Central memory CD4-positive, alpha-beta T cell (primary cell): ENCODE data around the gene UBQLN4.
A peak's percentile ranks its signal among the peaks of the same experiment; 100 is the strongest.

Experiments used
- DNase-seq: peaks from one replicate; pipeline ENCODE4 v3.0.0; 2022
- total RNA-seq, 3 experiments: gene quantifications; one replicate each; lab custom pipeline; 2026; lab: John Stamatoyannopoulos, UW

Gene UBQLN4
- 22.4 to 70.7 (median 41.4) reads per million in 3 experiments for total RNA-seq

DNA sequence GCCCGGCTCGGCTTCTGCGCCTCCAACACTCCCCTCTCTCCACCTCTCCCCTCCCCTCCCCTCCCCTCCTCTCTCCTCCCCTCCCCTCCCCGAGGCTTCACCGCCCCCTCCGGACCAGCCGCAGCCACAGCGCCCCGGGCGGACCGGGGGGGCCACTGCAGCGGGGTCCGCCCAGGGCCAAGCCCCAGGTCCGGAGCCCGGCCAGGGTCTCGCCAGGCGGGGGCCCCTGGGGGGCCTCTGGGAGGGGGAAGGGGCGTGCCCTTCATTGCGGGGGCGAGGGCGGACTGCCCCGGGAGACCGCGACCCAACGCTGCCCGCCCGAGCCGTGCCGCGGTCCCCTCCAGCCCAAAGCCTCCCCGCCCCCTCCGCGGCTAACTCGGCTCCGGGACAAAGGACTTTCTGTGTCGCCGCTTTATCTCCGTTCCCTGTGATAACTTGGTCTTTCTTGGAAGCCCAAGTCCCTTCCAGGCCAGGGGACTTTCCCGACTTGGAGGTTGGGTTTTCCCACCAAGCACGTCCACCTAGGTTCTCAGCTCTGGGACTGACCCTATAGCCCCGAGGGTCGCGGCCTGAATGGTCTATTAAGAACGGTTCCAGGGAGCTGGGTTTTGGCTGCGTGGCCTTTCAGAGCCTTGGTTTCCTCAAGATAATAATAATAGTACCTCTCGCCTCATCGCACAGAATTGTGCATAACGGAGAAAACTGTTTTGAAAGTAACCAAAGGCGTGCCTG lies at the start of gene UBQLN4:
Gene UBQLN4 (minus strand): TSS at position 31 of the 732 bp plus-strand sequence. CDS start 97 bp downstream, outside the sequence.
- peak; percentile 79 for DNase-seq

DNA sequence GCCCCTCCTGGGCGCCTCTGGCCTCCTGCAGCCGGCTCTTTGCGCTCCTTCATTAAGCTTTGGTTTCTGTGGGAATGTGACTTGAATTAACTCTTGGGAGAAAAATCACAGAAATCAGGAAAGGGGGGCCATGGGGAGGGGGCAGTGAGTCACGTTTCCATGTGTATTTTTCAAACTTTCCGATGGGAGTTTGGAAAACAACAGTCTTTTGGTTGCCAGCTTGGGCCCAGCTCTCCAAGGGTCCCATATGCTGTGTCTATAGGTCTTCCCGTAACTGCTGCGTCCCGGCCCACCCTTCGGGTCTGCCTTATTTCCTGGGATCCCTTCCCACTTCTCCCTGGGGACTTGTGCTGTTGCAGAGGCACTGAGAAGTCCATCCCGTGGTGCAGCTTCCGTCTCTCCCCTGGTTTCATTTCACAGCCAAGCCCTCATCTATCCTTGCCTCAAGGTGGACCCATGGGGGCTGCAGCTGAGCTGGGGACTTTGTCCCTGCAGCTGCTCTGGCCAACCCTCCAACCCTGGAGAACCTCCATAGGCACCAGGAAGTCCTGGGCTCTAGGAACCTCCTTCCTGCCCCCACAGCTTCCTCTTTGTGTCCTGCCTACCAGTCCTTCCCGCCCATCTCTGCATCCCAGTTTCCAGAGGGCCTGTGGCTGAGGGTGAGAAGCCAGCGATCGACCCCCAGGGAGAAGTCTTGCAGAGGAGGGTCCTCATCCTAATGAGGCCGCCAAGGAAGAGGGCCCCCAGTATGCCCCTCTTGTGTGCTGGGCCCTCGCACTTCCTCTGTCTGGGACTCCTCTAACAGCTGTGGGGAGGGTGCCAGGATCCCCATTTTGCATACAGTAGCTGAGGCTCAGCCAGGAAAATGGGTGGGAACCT lies 49.3 kb upstream of the UBQLN4 start:
- no peak for DNase-seq

DNA sequence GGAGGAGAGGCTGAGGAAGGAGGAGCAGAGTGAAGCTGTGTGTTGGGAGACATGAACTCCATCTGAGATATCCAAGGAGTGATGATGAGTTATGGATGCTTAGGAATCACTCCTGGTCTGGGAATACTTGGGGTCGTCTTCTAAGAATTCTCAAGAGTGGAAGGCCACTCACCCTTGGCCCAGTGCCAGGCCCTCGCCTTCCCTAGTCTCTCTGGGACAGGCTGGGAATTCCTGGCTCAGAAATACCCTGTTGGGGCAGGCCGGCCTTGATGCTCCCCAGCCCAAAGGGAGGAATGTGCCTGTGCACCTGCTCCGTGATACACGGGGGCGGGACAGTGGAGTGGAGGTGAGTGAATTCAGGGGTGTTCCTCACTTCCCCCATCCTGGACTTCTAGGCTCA lies 48.3 kb upstream of the UBQLN4 start:
- DNase-seq = no peak

DNA sequence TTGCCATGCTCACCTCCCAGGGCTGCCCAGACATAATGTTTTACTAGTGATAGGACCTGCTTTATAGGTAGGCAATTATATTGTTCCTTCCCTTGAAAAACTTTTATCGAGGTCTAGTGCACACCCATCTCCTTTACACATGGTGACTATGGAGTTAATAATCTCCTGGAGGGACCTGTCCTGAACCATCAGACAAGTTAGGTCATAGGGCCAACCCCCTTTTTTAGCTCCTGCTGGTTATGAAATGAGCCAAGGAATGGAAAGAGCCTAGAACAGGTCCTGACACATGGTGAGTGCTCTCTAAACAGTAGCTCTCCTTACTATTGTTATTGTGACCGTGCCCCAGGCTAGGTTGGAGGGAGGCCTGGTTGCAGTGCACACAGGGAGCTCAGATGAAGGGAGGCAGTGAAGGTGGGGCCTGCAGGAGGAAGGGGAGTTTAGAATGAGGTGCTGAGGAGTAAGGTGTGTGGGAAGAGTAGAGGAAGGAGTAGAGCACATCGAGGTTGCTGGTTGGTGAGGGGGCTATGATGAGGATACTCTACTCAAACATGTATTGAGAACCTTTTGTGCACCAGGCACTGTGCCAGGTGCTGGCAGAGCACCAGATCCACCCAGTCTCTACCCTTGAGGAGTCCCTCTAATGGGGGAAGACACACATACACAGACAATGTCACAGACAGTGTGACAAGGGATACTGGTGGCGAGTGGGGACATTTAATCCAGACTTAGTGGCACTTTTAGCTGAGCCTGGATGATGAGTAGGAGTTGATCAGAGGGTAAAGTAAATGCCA lies 46.8 kb upstream of the UBQLN4 start:
- DNase-seq = no peak

DNA sequence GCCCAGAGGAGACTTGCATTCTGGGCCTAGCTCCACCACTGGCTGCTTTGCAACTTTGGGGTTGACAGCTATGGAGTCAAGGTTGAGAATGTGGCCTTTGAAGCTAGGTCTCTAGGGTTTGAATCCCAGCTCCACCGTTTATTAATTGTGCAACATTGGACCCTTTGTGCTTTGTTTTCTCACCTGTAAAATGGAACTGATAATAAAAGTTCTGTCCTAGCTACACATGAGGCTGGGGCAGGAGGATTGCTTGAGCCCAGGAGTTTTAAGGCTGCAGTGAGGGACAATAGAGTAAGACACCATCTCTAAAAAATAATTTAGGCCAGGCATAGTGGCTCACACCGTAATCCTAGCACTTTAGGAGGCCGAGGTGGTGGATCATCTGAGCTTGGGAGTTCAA lies 45.7 kb upstream of the UBQLN4 start:
- DNase-seq = no peak

DNA sequence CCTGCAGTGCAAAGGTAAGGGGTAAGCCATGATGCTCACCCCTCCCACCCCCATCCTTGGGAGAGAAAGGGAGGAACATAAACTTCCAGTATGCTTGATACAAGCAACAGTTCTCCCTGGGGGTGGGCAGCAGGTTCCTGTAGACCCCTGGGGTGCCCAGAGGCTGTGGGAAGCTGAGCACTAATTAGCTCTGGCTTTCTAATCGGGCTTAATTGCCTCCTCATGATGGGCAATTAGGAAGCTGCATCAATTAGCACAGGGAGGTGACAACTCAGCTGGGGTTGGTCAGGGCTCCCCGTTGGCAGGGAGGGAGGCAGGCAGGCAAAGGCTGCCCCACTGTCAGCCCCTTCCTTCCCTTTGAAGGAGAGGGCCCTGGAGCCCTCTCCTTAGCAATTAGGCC lies 45.2 kb upstream of the UBQLN4 start:
- DNase-seq = no peak

DNA sequence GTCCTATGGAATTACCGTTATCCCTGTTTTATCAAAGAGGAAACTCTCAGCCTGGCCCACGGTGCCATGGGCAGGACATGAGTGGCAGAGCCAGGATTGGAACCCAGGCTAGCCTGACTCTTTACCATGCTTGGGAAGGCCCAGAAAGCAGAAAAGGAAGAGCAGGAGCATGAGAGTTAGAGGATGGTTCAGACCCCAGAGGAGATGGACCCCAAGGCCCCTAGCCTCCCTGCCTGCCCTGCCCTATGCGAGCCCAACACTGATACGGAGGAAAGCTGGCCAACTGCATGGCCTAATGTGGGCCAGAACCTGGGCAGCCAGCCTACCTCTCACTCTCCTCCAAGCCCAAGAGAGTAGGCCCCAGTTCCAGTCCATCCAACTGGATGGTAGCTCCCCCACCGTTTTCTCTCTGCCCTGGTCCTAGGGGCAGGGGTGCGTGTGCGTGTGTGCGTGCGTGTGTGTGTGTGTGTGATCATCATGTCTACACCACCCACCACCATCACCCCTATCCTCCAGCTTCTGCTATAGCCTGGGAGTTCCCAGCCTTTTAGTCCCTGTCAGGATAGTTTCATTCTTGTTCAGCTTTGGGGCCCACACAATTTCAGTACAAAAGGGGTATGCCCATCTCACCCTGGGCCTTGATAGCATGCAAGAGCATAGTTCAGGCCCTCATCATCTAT lies 44.0 kb upstream of the UBQLN4 start:
- no peak for DNase-seq

DNA sequence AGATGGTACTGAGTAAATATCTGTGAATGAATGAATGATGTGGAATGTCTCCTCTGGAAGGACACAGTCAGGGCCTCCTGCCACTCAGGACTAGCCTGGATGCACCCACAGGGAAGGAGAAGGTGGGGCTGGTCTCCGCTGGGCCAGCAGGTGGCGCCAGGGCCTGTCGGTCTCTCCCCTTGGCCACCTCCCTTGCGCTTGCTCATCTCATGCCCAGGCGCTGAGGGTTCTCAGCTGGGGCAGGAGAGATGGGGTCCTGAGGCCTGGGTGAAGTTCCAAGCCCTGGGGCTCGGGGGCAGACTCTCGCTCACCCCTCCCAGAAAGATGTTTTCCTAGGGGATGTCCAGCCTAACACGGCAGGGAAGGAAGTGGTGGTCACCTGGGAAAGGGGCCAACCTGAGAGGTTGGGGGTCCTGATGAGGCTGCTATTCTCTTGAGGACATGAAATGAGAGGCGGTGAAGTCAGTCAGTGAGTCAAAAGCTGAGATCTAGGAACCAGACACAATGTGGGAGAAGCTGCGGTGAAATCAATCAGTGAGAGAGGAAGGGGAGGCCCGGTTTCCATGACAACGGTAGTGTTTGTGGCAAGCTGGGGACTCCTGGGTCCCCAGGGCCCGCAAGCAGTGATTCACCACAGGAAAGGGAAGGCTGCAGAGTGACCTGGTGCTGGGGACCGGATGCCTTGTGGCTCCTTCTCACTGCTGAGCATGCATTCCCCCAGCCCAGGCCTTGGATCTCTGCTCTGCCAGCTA lies 43.2 kb upstream of the UBQLN4 start:
- DNase-seq = peak; percentile 94

DNA sequence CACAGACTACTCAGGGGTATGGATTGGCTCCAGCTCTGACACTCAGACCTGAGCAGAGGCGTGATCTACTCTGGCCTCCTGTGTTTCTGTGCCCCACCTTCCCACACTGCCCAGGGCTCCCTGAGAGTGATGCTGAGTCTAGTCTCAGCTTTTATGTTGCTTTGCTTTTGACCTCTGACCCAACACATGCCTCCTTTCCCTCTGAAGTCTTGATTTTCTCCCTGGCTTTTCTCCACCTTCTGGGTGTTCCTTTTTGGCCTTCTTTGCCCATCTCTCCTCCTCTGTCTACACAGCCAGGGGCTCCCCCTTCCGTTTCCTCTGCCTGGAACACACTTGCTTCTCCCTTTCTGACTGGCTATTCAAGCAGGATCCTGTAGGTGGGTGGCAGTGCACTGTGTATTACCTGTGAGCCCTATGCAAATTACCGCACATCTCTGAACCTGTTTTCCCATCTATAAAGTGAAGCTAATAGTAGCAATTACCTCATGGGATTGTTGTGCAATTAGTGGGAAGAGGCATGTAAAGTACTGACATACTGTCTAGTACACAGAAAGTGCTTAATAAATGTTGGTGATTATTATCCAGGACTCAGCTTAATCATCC lies 42.4 kb upstream of the UBQLN4 start:
- no peak for DNase-seq

DNA sequence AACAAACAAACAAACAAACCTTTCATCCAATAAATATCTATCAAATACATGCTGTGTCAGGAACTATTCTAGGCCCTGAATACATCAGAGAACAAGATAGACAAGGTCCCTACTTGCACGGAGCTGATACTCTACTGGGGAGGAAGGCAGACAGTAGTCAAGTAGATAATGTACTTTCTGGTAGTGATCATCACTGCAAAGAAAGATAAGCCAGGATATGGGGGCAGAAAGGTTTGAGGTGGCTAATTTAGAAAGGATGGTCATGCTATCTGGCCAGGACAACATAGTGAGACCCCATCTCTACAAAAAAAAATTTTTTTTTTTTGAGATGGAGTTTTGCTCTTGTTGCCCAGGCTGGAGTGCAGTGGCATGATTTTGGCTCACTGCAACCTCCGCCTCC lies 38.0 kb upstream of the UBQLN4 start:
- DNase-seq = no peak

DNA sequence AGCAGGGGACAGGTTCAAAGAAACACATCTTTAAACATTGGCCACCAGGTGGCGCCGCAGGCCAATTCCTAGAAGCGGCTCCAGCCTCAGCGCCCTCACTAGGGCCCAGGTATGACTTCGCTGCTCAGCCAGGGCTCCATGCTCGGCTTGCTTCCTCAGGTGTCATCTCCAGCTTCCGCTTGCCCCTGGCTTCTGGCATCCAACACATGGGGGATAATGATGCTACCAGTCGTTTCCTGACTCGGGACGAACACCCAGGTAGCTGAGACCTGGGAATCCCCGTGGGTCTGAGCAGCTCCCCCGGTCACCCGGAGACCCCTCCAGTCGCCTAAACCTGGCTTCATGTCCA lies 37.2 kb upstream of the UBQLN4 start:
- peak; percentile 77 for DNase-seq

DNA sequence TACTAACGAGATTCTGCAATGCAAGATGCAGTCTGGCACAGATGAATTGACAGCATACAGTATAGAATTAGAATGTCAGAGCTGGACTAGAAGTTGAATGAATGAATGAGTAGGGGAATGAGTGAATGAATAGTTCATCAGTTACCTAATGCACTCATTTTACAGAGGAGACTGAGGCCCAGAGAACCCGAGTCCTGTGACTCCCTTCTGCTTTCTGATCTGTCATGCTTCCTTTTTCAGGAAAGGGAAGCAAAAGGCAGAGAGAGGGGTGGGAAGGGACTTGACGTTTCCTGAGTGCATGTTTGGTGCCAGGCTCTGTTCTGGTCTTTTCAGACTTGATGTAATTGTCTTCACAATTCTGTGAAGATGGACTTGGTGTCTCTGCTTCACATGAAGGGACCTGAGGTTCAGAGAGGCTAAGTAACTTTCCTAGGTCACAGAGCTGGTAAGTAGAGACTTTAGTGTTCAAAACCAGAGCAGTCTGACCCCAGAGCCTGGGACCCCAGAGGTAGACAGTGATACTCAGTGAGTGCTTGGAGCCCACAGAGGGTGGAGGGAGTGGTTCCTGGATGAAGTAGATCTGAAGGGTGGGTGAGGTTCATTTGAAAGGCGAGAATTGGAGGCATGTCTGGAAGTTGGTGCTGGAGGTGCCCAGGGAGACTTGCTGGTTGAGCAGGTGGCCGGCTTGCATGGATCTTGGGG lies 36.7 kb upstream of the UBQLN4 start:
- no peak for DNase-seq

DNA sequence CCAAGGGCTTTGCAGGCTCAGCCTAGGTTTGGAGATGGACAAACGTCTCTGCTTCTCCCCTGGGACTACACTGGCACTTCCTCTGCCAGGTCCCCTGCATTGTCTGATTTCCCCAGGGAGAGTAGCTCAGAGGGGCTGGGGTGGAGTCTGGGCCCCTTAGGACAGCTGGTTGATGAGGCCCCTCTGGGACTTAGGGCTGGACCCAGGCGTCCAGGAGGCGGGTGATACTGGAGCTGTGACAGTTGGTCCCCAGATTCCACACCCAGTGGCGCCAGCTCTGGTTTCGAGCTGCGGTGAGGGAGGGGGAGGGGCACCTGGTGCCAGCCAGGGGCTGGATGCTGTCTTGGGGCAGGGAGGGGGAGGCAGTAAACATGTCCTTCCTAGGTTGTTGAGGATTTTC lies 36.1 kb upstream of the UBQLN4 start:
- no peak for DNase-seq

DNA sequence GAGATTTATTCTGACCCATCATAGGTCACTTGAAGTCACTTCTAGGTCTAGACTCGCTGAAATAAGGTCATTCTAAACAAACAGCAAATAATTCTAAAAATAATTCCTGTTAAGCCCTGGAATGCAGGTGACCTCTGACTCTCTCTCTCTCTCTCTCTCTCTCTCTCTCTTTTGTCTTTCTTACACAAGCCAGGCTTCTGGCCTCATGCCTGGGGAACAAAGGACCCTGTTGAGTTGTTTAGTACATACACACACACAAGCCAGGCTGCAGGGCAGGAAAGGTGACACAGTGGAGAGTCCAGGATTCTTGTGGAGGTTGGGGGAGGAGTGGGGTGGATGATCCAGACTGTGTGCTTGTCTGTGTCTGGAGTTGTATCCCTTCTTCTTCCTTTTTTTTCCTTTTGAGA lies 32.7 kb upstream of the UBQLN4 start:
- no peak for DNase-seq

DNA sequence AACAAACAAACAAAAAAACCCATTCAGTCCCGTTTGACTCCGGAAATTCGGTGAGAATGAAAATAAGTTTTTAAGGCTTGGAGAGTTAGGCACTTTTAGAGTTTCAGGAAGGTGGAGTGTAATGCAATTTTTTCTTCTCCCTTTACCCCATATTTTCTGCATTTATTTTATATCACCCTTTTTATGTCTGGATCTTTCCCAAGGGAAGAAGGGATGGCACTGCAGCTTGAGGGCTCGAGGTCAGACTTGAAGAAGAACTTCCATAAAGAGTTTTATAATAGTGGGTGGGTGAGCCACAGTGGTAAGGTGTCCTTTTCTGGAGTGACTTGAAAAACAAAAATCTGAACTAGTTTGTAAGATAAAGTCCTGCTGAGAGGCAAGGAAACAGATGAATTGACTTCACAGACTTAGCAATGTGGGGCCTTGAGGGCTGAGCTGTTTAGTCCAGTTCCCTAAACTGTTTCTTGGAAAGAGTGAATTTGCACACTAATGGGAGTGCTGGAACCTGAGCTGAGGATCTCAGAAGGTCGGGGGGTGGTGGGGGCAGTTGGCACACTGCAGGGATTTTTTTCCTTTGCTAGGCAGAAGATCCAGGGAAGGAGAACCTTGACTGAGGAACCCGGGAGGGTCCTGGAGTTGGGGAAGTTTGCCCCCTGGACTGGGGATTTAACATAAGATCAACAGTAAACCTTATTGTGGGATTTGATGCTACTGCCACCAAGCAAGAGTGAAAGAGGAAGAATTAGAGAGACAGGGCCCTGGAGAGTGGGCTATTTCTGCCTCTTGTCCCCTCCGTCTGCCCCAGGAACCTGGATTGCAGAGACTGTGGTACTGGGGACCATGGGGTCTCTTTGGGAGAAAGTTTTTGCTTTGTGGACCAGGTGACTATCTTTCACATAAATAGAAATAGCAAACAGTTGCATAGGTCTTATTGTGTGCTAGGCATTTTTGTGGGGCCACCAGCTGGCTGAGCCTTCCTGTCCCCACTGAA lies 30.5 kb upstream of the UBQLN4 start:
- no peak for DNase-seq

DNA sequence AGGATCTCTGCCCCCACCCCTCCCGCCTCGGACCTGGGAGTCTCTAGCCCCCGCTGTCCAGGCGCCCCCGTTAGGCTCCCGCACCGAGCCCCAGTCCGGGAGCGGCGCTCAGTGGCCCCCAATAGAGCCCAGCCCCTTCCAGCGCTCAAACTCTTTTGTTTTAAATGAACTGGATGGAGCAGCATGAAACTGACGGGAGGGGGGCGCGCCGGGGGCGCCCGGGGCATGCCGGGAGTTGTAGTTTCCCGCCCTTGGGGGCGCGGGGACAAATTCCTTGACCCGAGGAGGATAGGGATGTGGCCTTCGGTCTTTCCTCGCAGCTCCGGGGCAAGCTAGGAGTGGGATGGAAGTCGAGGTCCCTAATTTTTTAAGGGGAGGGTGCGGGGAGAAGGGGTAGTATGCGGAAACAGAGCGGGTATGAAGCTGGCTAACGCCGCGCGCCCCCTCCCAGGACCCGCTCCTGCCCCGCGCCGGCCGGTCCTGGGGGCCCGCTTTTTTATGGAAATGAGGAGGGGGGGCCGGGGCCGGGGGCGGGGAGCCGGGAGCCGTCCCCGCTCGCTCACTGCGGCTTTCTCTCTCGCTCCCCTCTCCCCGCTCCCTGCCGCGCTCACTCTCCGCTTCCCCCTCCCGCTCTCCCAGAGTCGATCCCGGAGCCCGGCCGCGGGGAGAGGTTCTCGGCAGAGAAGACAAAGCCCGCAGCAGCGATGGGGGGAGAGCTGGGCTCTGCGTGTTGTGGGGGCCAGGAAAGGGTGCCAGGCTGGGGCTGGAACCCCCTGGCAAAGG lies 28.9 kb upstream of the UBQLN4 start, which contains the start of gene MEX3A:
Gene MEX3A (minus strand): TSS at position 157 of the 783 bp plus-strand sequence. CDS start 467 bp downstream, outside the sequence.
- peak; percentile 41 for DNase-seq

DNA sequence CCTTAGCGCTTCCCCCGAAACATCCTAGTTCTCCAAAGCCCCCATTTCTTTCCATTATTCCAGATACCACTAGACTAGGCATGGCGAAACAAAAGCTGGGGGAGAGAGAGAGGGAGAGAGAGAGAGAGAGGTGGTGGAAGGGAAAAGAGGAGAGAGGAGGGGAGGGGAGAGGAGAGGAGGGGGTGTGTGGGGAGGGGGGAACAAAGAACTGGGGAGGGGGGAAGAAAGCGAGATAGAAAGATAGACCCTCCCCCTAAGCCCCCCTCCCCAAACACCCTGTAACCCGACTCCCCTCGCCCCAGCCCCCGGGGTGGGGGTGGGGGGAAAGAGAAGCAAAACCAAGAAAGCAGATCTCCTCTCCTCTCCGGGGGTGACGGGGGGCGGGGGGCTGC lies 28.3 kb upstream of the UBQLN4 start:
- no peak for DNase-seq

DNA sequence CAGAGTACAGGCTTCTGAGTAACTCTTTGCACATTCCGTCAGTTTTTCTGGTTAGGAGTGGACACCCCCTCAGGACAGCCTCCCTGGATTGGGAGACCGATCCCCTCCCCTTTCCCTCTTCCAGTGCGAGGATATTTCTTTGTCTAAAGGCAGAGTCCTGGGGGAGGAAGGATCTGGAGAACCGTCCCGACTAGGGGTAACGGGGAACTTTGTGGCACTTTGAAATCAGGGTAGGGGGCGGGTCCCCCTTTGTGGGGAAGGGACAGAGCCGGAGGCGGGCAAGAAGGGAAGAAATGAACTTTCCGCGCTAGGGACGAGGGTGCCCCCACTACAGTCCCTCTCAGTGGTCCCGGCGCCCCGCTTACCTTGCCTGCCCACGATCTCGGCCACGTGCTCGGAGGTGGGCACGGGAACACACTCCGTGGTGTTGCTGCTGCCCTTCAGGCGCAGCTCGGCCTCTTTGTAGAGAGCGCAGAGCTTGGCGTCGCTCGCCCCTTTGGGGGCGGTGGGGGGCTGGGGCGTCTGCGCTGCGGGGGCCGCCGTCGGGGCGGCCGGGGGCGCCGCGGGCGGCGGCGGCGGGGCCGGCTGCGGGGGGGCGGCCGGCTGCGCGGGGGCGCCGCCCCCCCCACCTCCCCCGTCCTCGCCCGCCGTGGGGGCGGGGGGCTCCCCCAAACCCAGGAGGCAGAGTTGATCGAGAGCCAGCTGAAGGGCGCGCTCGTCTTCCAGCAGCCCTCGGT lies 27.8 kb upstream of the UBQLN4 start:
- DNase-seq = no peak
